ENCODE measurements around the gene ACTG2. TPM values are rescaled to one million over a fixed set of nuclear protein-coding genes. Genes with fewer than 3 reads are reported as not detected.

ACTG2 gene
- total and polyA plus RNA-seq, 7 donors, result 16.9 to 10,290 (median 3,612) TPM

DNA sequence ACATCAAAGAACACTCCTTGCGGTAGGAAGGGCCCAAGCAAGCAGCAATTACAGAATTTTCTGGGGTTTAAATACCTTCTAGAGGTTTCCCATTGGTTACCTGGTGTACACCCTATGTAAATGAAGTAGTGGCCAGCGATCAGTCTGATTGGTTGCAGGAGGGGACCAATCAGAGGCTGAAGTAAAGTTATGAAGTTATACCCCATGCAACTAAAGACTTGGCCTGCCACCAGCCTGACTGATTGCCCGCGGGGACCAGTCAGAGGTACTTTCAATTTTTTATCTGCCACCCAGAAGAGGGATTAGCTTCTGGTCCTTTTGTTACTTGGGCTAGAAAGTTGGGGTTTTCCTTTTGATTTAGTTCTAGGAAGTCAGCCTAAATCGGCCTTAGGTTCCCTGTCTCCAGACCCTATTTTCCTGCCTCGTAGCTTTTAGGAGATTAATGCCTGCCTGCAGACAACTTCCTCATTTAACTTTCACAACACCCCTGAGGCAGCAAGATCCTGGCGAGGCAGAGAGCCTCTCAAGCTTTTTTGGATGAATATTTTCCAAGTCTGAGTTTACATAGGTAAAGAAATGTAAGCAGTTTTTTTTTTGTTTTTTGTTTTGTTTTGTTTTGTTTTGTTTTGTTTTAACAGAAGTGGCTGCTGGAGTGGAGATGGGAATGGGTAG is 32.4 kb downstream of the ACTG2 start:
- Histone ChIP-seq H3K27ac (no peak overlapping the region), H3K4me3 (no peak overlapping the region), H3K36me3 (no peaks in the 10 kb centered on the region), H3K9me3 (no peaks in the 10 kb centered on the region), H3K27me3 (no peaks in the 10 kb centered on the region), H3K4me1 (peaks cover 0 to 29% (median 27%) of the 10 kb centered on the region in 4 donors)
- DNase-seq, result peak; percentile 45
- 23 to 66% methylated on average over 7 of the region's 7 CpGs for WGBS, 2 donors
- intact Hi-C loops (cut with DNase I), result loop anchor here (5.0 to 10.0 kb wide), 2 partner anchors 77 to 550 kb away; partner anchors contain the start of gene MRPL53
- no peak for TF ChIP-seq EP300 (IDR thresholded peaks at IDR 0.05)
- no peak for TF ChIP-seq POLR2A (IDR thresholded peaks at IDR 0.05)
- no peak for TF ChIP-seq POLR2AphosphoS5 (IDR thresholded peaks at IDR 0.05)
- TF ChIP-seq, protein P1, sequence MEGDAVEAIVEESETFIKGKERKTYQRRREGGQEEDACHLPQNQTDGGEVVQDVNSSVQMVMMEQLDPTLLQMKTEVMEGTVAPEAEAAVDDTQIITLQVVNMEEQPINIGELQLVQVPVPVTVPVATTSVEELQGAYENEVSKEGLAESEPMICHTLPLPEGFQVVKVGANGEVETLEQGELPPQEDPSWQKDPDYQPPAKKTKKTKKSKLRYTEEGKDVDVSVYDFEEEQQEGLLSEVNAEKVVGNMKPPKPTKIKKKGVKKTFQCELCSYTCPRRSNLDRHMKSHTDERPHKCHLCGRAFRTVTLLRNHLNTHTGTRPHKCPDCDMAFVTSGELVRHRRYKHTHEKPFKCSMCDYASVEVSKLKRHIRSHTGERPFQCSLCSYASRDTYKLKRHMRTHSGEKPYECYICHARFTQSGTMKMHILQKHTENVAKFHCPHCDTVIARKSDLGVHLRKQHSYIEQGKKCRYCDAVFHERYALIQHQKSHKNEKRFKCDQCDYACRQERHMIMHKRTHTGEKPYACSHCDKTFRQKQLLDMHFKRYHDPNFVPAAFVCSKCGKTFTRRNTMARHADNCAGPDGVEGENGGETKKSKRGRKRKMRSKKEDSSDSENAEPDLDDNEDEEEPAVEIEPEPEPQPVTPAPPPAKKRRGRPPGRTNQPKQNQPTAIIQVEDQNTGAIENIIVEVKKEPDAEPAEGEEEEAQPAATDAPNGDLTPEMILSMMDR (IDR thresholded peaks at IDR 0.05), result no peak

DNA sequence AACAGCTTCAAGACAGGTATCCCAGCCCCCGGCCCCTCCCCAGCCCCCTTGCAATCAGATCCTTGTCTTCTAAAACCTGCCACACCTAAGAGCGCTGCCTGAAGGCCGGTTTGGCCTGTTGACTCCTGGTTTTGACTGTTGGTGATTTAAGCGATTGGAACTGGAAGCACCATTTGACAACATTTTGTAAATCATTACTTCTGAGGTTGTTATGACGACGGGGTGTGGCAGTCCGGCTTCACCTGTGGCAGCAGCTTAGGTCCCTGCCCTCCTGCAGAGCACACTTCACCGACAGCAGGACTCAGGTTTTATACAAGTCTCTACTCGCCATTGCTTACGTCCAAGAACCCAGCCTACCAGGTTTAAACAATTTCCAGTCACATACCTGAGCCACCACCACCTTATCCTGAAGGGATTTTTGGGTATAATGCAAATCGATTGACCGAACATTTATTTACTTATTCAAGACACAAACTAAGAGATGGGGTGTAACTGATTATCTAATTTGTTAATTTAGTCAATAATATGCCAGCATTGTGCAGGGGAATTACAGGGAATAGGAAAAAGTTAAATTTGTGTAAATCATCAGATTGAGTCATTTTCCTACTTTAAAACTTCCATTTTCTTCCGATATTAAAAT is 33.2 kb downstream of the ACTG2 start:
- intact Hi-C loops (cut with DNase I), result loop anchor here (2.0 to 10.0 kb wide), 3 partner anchors 59 to 549 kb away; partner anchors contain the start of genes MRPL53 and TET3
- 17 to 64% methylated on average over 13 of the region's 13 CpGs for WGBS, 2 donors
- DNase-seq, result peak; percentile 64
- Histone ChIP-seq H3K27me3 (no peaks in the 10 kb centered on the region), H3K9me3 (no peaks in the 10 kb centered on the region), H3K36me3 (no peaks in the 10 kb centered on the region), H3K4me3 (peak overlapping the region in 3 of 4 donors; percentile 67 to 76 (median 75)), H3K27ac (peak overlapping the region; percentile 93 to 96 (median 94)), H3K4me1 (peaks cover 0 to 34% (median 28%) of the 10 kb centered on the region in 4 donors)
- TF ChIP-seq POLR2A (IDR thresholded peaks at IDR 0.05) (peak in 1 of 2 donors; percentile 19), POLR2AphosphoS5 (IDR thresholded peaks at IDR 0.05) (no peak)

DNA sequence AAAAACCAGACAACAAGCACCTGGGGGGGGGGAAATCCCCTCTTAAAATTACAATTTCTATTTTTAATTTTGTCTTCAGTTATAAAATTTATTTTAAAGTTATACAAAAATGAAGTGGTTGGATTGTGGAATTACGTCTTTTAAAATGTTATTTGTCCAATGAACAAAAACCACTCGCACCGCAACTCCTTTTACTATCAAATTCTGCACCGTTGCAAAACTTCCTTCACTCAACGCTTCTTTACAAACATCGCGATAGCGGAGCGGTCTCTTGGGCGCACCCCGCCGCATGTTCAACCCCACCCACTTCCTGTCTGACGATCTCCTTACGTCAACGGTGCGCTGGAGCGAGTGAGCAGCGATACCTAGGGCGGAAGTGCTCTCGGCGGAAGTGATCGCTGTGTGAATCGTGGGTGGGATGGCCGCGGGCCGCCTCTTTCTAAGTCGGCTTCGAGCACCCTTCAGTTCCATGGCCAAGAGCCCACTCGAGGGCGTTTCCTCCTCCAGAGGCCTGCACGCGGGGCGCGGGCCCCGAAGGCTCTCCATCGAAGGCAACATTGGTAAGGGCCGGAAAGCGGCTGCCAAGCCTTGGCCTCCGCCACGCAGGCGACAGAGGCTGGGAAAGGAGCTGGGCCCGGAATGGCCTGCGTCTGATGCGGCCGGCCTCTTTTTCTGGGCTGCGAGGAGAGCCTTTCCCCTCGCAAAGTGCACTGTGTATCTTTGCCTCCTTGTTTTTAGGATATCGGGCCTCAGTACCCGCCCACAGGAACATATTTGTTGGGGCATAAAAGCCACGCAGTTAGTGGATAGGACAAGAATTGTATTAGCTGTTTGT is 33.9 kb downstream of the ACTG2 start, which contains the start of gene DGUOK:
Gene DGUOK, plus strand, starts transcription at position 388 of the 835 bp plus-strand sequence. Its CDS starts 31 bp downstream, at position 419.
- Histone ChIP-seq H3K27ac (peak within 1 kb of the TSS; percentile 93 to 96 (median 94)), H3K9me3 (no peaks in the 10 kb centered on the region), H3K27me3 (no peaks in the 10 kb centered on the region), H3K36me3 (no peaks in the 10 kb centered on the region), H3K4me1 (peaks cover 0 to 41% (median 32%) of the 10 kb centered on the region in 4 donors), H3K4me3 (peak within 1 kb of the TSS; percentile 63 to 76 (median 71))
- peak; percentile 99 for DNase-seq
- intact Hi-C loops (cut with DNase I), result loop anchor here (2.0 to 10.0 kb wide), 3 partner anchors 58 to 548 kb away; partner anchors contain the start of genes MRPL53 and TET3
- TF ChIP-seq POLR2AphosphoS5 (IDR thresholded peaks at IDR 0.05) (peak; percentile 96 to 98 (median 98)), POLR2A (IDR thresholded peaks at IDR 0.05) (peak; percentile 91 to 92), EP300 (IDR thresholded peaks at IDR 0.05) (peak in 1 of 4 donors; percentile 73)
- TF ChIP-seq, protein P1 (IDR thresholded peaks at IDR 0.05), result no peak
- 0 to 1% methylated on average over 50 of the region's 50 CpGs for WGBS, 2 donors

DNA sequence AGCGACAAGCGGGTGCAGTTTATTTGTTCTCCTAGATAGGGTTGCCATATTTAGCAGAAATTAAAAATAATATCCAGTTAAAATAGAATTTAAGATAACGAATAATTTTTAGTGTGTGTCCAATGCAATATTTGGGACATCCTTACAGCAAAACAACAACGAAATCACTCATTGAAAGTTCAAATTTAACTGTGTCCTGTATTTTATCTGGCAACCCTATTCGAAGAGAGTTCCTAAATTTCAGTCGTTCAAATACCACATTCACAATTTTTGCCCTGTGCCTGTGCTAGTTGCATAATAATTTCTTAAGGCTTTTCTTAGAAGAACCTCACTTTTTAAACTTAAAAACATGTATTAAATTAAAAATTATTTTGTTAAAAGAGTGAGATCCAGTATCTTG is 34.5 kb downstream of the ACTG2 start:
- Histone ChIP-seq H3K4me1 (peaks cover 0 to 44% (median 35%) of the 10 kb centered on the region in 4 donors), H3K27me3 (no peaks in the 10 kb centered on the region), H3K4me3 (peak overlapping the region; percentile 63 to 76 (median 71)), H3K27ac (peak overlapping the region; percentile 93 to 96 (median 94)), H3K9me3 (no peaks in the 10 kb centered on the region), H3K36me3 (no peaks in the 10 kb centered on the region)
- 5 to 17% methylated on average over 6 of the region's 6 CpGs for WGBS, 2 donors
- DNase-seq, result no peak
- intact Hi-C loops (cut with DNase I), result loop anchor here (2.0 to 10.0 kb wide), 3 partner anchors 57 to 547 kb away; partner anchors contain the start of genes MRPL53 and TET3
- TF ChIP-seq POLR2AphosphoS5 (IDR thresholded peaks at IDR 0.05), result no peak
- TF ChIP-seq, protein P1 (IDR thresholded peaks at IDR 0.05), result no peak
- TF ChIP-seq POLR2A (IDR thresholded peaks at IDR 0.05), result no peak
- TF ChIP-seq EP300 (IDR thresholded peaks at IDR 0.05), result no peak
